MCF 10A (cell line): ENCODE data around the gene GLMN. TPM values are rescaled to one million over a fixed set of nuclear protein-coding genes. Genes with fewer than 3 reads are reported as not detected.

ENCODE experiments used
- BruUV-seq: library from RNA; stranded (reverse); fragments of 400-500 nt; replicated peaks from 2 replicates; lab custom pipeline; 2021; lab: Mats Ljungman, UMichigan
- CTCF ChIA-PET: fragments of 300-600 bp; sonication (Branson Sonifier 250); formaldehyde crosslinking; extraction: SDS; loops from one replicate; lab custom pipeline; 2021; ENCODE audit warnings: antibody characterized with exemption, inconsistent platforms; lab: Yijun Ruan, JAX
- POLR2A ChIA-PET: fragments of 300-600, 350-650 bp; sonication (Branson Sonifier 250); formaldehyde crosslinking; extraction: SDS; loops from one replicate; lab custom pipeline; 2020; ENCODE audit warnings: antibody characterized with exemption, inconsistent platforms; lab: Yijun Ruan, JAX
- DNase-seq: peaks from one replicate; pipeline ENCODE4 v3.0.0-alpha.2; 2018; ENCODE audit not compliant: unreplicated experiment
- H3K27ac Mint-ChIP-seq: one replicate; pipeline ENCODE4 v1.8.0; 2022; ENCODE audit warnings: mild to moderate bottlenecking, low read depth, mixed read lengths; ENCODE audit not compliant: unreplicated experiment
- H3K27me3 Mint-ChIP-seq: one replicate; pipeline ENCODE4 v1.8.0; 2022; ENCODE audit warnings: mixed read lengths; ENCODE audit not compliant: insufficient read depth, unreplicated experiment
- H3K36me3 Mint-ChIP-seq: one replicate; pipeline ENCODE4 v1.8.0; 2022; ENCODE audit warnings: mild to moderate bottlenecking, moderate library complexity, mixed read lengths; ENCODE audit not compliant: insufficient read depth, unreplicated experiment
- H3K4me1 Mint-ChIP-seq: one replicate; pipeline ENCODE4 v1.8.0; 2022; ENCODE audit warnings: mixed read lengths; ENCODE audit not compliant: insufficient read depth, unreplicated experiment
- H3K4me3 Mint-ChIP-seq: one replicate; pipeline ENCODE4 v1.8.0; 2022; ENCODE audit warnings: mild to moderate bottlenecking, moderate library complexity, mixed read lengths; ENCODE audit not compliant: unreplicated experiment
- H3K9me3 Mint-ChIP-seq: one replicate; pipeline ENCODE4 v1.8.0; 2022; ENCODE audit warnings: mixed read lengths; ENCODE audit not compliant: unreplicated experiment
- CTCF ChIP-seq: fragments of 200-600 bp; IDR thresholded peaks from one replicate; pipeline ENCODE4 v1.8.0; 2022; ENCODE audit warnings: antibody characterized with exemption, mild to moderate bottlenecking; ENCODE audit not compliant: unreplicated experiment
- intact Hi-C: fragments of 100-400 bp; cut with micrococcal nuclease; formaldehyde crosslinking; loops from 2 replicates; pipeline ENCODE4 v1.14.1; 2022
- total RNA-seq: library from RNA; stranded (reverse); gene quantifications from 2 replicates; pipeline ENCODE4 v1.2.3, GENCODE V29; 2022

Gene GLMN
- total RNA-seq, 1 experiment from 2014 or later: 10.1 TPM

GRCh38 chr1:92310185-92310597 lies 11.4 kb upstream of the GLMN start:
- ChIA-PET CTCF (interaction anchor here (0.5 to 2.6 kb wide), 35 partner anchors 9 to 1511 kb away, joined by 3 to 14 read pairs (median 4); partner anchors contain the start of genes GLMN and RPAP2), POLR2A (interaction anchor here (0.8 to 1.0 kb wide), 5 partner anchors 11 to 808 kb away, joined by 3 read pairs; partner anchors contain the start of genes GLMN and RPAP2)
- Mint-ChIP-seq H3K27ac (no peak overlapping the region), H3K9me3 (no peaks in the 10 kb centered on the region), H3K27me3 (no peaks in the 10 kb centered on the region), H3K4me1 (no peaks in the 10 kb centered on the region), H3K4me3 (no peak overlapping the region), H3K36me3 (peaks cover 73% of the 10 kb centered on the region)
- no TSS peak for BruUV-seq
- DNase-seq: peak; percentile 37
- intact Hi-C loops: loop anchor here (1.0 to 5.0 kb wide), 3 partner anchors 289 to 437 kb away; no protein-coding TSS in a partner anchor
- peak; percentile 63 for TF ChIP-seq CTCF

- CTCF ChIA-PET: interaction anchor here (0.7 to 2.6 kb wide), 7 partner anchors 11 to 315 kb away, joined by 3 to 14 read pairs (median 3); no protein-coding TSS in a partner anchor
- H3K27ac Mint-ChIP-seq: no peak overlapping the region
- H3K4me1 Mint-ChIP-seq: no peaks in the 10 kb centered on the region
- BruUV-seq: no TSS peak
- peaks cover 74% of the 10 kb centered on the region for H3K36me3 Mint-ChIP-seq
- POLR2A ChIA-PET: interaction anchor here (1.1 kb wide), 1 partner anchor 8 kb away, joined by 4 read pairs; the partner anchor contains the start of genes GLMN and RPAP2
- H3K4me3 Mint-ChIP-seq: no peak overlapping the region
- TF ChIP-seq CTCF: no peak
- no peak for DNase-seq
- no peaks in the 10 kb centered on the region for H3K9me3 Mint-ChIP-seq
- intact Hi-C loops: loop anchor here (10.0 kb wide), 1 partner anchor 527 kb away; the partner anchor contains the start of gene RPL5
- no peaks in the 10 kb centered on the region for H3K27me3 Mint-ChIP-seq
Measured at GRCh38 chr1:92307980-92308379, 9.2 kb upstream of the GLMN start.

GRCh38 chr1:92306020-92306419 lies 7.2 kb upstream of the GLMN start:
- H3K27me3 Mint-ChIP-seq: no peaks in the 10 kb centered on the region
- BruUV-seq: no TSS peak
- POLR2A ChIA-PET: no interaction called here
- peaks cover 67% of the 10 kb centered on the region for H3K36me3 Mint-ChIP-seq
- H3K9me3 Mint-ChIP-seq: no peaks in the 10 kb centered on the region
- H3K27ac Mint-ChIP-seq: no peak overlapping the region
- intact Hi-C loops: loop anchor here (10.0 kb wide), 1 partner anchor 529 kb away; the partner anchor contains the start of gene RPL5
- TF ChIP-seq CTCF: no peak
- no peak for DNase-seq
- H3K4me1 Mint-ChIP-seq: peaks cover 5% of the 10 kb centered on the region
- no peak overlapping the region for H3K4me3 Mint-ChIP-seq
- CTCF ChIA-PET: interaction anchor here (0.7 to 0.8 kb wide), 2 partner anchors 10 to 716 kb away, joined by 3 read pairs; no protein-coding TSS in a partner anchor

- Mint-ChIP-seq H3K9me3 (no peaks in the 10 kb centered on the region), H3K36me3 (peaks cover 35% of the 10 kb centered on the region), H3K4me1 (peaks cover 5% of the 10 kb centered on the region), H3K27me3 (no peaks in the 10 kb centered on the region), H3K4me3 (no peak overlapping the region), H3K27ac (no peak overlapping the region)
- intact Hi-C loops: loop anchor here (10.0 kb wide), 1 partner anchor 534 kb away; the partner anchor contains the start of gene RPL5
- CTCF ChIA-PET: interaction anchor here (0.5 to 1.4 kb wide), 5 partner anchors 15 to 593 kb away, joined by 3 to 4 read pairs (median 4); no protein-coding TSS in a partner anchor
- POLR2A ChIA-PET: interaction anchor here (0.7 to 1.4 kb wide), 5 partner anchors 22 to 489 kb away, joined by 3 to 4 read pairs (median 3); no protein-coding TSS in a partner anchor
- no peak for DNase-seq
- no peak for TF ChIP-seq CTCF
- no TSS peak for BruUV-seq
Measured at GRCh38 chr1:92301021-92301420, 2.2 kb upstream of the GLMN start.
